ELF-1 (cell line): ENCODE measurements around the gene SAP130.

Experiments used
- DNase-seq: peaks from one replicate; pipeline ENCODE4 v3.0.0-alpha.2; 2016; ENCODE audit warnings: low read depth, low spot score

The SAP130 gene

GRCh38 chr2:128027801-128028667, at the start of gene SAP130:
Gene SAP130, minus strand, starts transcription at chr2:128028059. Its CDS starts 1,767 bp downstream, at chr2:128026292.
- DNase-seq: peak; percentile 99

- no peak for DNase-seq
Measured at GRCh38 chr2:128076461-128077106, 48.7 kb upstream of the SAP130 start.

GRCh38 chr2:128073278-128073677, 45.4 kb upstream of the SAP130 start:
- no peak for DNase-seq

- DNase-seq: no peak
Measured at GRCh38 chr2:128069769-128070168, 41.9 kb upstream of the SAP130 start.

- no peak for DNase-seq
Measured at GRCh38 chr2:128064353-128064752, 36.5 kb upstream of the SAP130 start.

- no peak for DNase-seq
Measured at GRCh38 chr2:128062571-128062970, 34.7 kb upstream of the SAP130 start.

- DNase-seq: no peak
Measured at GRCh38 chr2:128058114-128058513, 30.3 kb upstream of the SAP130 start.

GRCh38 chr2:128057334-128057733, 29.5 kb upstream of the SAP130 start:
- no peak for DNase-seq

GRCh38 chr2:128054104-128054885, 26.4 kb upstream of the SAP130 start:
- no peak for DNase-seq

GRCh38 chr2:128053331-128053730, 25.5 kb upstream of the SAP130 start:
- DNase-seq: no peak

GRCh38 chr2:128043041-128043440, 15.2 kb upstream of the SAP130 start:
- DNase-seq: no peak

- DNase-seq: no peak
Measured at GRCh38 chr2:128041561-128041960, 13.7 kb upstream of the SAP130 start.

GRCh38 chr2:128040166-128040771, 12.4 kb upstream of the SAP130 start:
- peak; percentile 17 for DNase-seq

- DNase-seq: no peak
Measured at GRCh38 chr2:128039535-128039934, 11.7 kb upstream of the SAP130 start.

- DNase-seq: no peak
Measured at GRCh38 chr2:128038411-128038810, 10.6 kb upstream of the SAP130 start.

- DNase-seq: no peak
Measured at GRCh38 chr2:128037649-128038048, 9.8 kb upstream of the SAP130 start.

GRCh38 chr2:128036748-128037607, 9.1 kb upstream of the SAP130 start:
- no peak for DNase-seq

- no peak for DNase-seq
Measured at GRCh38 chr2:128032092-128032491, 4.2 kb upstream of the SAP130 start.

- DNase-seq: no peak
Measured at GRCh38 chr2:128028668-128029054, 802 bp upstream of the SAP130 start.

GRCh38 chr2:128027278-128027800, 520 bp downstream of the SAP130 start:
- peak; percentile 99 for DNase-seq
